Fibroblast of upper back skin (primary cell): ENCODE data around the gene LHX6.

Source experiments
- DNase-seq: peaks from one replicate; pipeline ENCODE4 v3.0.0-alpha.2; 2013

LHX6 gene

GRCh38 chr9:122228568-122229484, at the start of gene LHX6:
Gene LHX6, minus strand, starts transcription at chr9:122228957. Its CDS starts 217 bp downstream, at chr9:122228740.
- DNase-seq, result peak; percentile 36

- no peak for DNase-seq
Measured at GRCh38 chr9:122277285-122277897, 48.6 kb upstream of the LHX6 start.

DNA sequence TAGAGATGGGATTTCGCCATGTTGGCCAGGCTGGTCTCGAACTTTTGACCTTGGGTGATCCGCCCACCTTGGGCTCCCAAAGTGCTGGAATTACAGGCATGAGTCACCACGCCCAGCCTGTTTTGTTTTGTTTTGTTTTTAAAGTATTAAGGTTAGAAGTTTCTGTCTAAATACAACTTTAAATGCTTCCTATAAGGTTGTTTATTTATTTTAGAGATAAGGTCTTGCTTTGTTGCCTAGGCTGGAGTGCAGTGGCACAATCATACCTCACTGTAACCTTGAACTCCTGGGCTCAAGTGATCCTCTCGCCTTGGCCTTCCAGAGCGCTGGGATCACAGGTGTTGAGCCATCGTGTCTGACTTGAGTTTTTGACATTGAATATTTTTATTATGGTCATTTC, 47.3 kb upstream of the LHX6 start:
- DNase-seq, result no peak

GRCh38 chr9:122274055-122274454, 45.3 kb upstream of the LHX6 start:
- DNase-seq, result no peak

DNA sequence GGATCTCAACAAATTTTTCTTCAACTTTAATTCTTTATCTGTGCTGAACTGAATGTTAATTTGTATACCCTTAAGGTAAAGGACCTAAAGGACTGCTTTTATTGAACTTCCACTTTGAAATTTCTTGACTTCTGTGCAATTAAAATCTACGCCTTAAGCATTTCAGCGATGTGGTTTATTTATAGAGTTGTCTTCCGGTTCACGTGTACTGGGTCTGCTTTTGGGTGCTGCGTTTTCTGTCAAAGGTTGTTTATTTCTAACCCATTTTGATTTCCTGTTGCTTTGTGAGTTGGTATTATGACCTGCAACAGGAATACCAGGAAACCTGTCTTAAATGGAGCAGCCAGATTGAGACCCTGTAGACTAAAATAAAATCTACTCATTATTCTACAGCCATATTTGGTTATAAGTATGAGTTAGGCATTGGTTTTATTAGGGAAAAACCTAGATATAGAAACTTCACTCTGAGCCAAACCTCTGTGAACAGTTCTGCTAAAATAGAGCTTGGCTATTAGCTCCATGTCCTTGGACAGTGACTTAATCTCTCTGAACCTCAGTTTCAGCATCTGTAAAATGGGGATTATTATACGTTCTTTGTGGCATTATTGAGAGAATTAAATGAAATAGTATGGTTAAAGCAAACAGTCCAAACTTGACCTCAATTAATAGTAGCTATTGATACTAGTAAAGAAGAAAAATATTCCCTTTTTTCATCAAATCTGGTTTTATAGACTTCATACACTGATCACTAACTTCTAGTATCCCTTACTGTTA, 39.5 kb upstream of the LHX6 start:
- DNase-seq, result no peak

- peak; percentile 13 for DNase-seq
Measured at GRCh38 chr9:122265149-122265915, 36.6 kb upstream of the LHX6 start.

GRCh38 chr9:122264360-122265148, 35.8 kb upstream of the LHX6 start, which contains the start of the genes MRRF and RBM18:
Gene MRRF, plus strand, starts transcription at chr9:122264882. Its CDS starts 6,010 bp downstream, at chr9:122270892.
Gene RBM18, minus strand, starts transcription at chr9:122264840. Its CDS starts 3,348 bp downstream, at chr9:122261492.
- DNase-seq, result peak; percentile 86

DNA sequence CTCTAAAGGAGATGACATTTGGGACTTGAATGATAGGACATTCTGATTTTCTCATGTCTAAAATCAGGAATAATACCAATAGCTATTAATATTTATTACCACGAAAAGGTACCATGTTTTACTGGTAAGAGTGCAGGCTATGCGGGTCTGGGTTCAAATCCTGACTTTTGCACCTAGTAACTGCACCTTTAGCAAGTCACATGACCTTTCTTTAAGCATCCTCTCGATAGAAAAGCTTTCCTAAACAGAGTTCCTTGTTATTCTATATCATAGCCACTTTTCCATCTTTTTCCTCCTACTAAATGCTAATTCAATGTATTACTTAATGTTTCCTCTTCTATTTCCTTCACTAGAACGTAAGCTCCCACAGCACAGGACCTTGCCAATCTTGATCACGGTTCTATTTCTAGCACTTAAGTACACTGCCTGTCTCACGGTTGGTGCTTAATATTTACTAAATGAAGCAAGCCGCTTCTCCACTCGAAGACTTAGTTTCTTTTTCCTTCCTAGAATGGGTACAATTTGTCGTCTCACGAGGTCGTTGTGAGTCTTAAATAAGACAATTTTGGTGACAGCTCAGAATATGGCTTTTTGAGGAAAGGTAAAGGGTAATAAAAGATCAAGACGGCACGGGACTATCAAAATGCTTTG, 35.1 kb upstream of the LHX6 start:
- peak; percentile 1 for DNase-seq

DNA sequence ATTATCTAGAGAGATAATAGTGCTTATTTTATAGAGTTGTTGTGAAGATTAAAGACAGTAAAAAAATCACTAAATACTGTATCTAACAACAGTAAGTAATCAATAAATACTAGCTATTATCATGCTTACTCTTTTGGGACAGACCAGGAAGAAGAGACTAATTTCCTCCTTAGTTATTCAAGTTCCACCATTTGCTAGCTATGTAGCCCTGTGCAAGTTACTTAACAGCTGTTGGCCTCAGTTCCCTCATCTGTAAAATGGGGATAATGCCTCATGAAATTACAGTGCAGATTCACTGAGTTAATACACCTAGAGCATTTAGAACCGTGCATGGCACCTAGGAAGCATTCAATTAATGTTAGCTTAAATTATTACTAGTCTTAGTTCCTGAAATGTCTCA, 33.3 kb upstream of the LHX6 start:
- DNase-seq, result no peak

GRCh38 chr9:122261469-122261881, 32.7 kb upstream of the LHX6 start:
- DNase-seq, result peak; percentile 46

DNA sequence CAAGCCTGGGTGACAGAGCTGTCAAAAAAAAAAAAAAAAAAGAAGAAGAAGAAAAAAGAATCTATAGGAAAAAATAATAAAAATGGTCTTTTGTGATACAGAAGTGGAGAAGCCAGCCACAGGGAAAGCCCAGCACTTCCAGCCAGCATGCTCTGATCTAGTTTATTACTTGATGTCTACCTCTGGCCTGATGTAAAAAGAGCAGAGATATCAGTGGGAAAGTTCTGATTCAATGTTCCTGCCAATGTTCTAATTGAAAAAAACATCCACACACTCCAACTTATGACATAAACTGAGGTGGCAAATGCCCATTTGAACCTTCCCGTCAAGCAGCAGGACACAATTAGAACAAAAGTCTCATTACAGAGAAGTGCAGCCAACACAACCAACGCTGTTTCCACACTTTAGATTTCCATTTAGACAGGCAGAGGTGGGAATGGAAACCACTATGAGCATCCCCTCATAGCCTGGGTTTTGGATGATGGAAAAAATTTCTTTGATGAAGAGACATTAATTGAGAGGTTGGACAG, 30.2 kb upstream of the LHX6 start:
- DNase-seq, result no peak

GRCh38 chr9:122256206-122256605, 27.4 kb upstream of the LHX6 start:
- no peak for DNase-seq

- no peak for DNase-seq
Measured at GRCh38 chr9:122254761-122255160, 26.0 kb upstream of the LHX6 start.

DNA sequence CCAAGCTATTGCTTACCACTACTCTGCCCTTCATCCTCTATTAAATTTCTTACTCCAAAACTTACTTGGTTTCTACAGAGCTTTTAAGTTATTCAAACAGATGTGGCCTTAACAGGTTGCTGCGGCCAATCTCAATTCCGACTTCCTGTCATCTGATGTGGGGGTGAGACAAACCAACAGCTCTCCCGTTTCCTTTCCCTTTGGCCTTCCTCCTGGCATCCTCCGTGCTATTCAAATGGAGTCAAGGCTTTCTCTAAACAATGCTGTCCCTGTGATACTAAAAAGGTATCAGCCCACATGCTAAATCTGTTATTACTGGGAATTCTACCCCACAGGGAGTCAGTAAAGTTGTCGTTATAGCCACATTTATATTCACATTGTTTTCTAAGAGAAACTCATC, 24.0 kb upstream of the LHX6 start:
- DNase-seq, result no peak

GRCh38 chr9:122251351-122251750, 22.6 kb upstream of the LHX6 start:
- no peak for DNase-seq

- no peak for DNase-seq
Measured at GRCh38 chr9:122248448-122248865, 19.7 kb upstream of the LHX6 start.

- DNase-seq, result no peak
Measured at GRCh38 chr9:122246666-122247065, 17.9 kb upstream of the LHX6 start.

GRCh38 chr9:122244349-122244748, 15.6 kb upstream of the LHX6 start:
- DNase-seq, result no peak

- no peak for DNase-seq
Measured at GRCh38 chr9:122239722-122240121, 11.0 kb upstream of the LHX6 start.

DNA sequence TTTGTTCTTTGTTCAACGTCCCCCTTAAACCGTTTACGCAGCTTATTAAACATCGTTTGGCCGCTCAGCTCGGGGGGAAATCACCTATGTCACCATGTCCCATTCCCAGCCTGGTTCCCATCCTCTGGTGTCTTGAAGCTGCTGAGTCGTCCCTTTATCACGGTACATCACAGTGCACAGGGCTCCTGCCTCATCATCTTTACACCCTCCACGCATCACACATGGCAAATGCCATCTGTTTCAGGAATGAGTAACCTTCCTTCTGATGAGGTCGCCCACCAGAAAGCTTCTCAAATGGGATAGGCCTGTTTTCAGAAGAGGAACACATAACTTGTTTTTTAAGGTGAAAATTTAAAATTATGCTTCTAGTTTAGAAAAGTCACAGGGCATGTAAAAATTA, 7.9 kb upstream of the LHX6 start:
- DNase-seq, result no peak
